Endodermal cell (in vitro differentiated cells): ENCODE measurements around the gene RETSAT. TPM values are rescaled to one million over a fixed set of nuclear protein-coding genes. Genes with fewer than 3 reads are reported as not detected.
"Not testable (repeated sequence)": the region's sequence is repeated elsewhere in the genome, so short reads cannot be mapped to it uniquely, and the experiment has no call there.

Experiments used
- DNase-seq: peaks from one replicate; pipeline ENCODE4 v3.0.0-alpha.2; 2017
- H3K27ac ChIP-seq: 2 replicates; pipeline ENCODE4 v1.5.1; 2013; ENCODE audit warnings: mild to moderate bottlenecking, low read depth, low read length, moderate library complexity
- H3K27me3 ChIP-seq: 2 replicates; pipeline ENCODE4 v1.6.1; 2013; ENCODE audit warnings: mild to moderate bottlenecking, low read length, moderate library complexity; ENCODE audit not compliant: insufficient read depth, control insufficient read depth, poor library complexity, severe bottlenecking
- H3K36me3 ChIP-seq: 2 replicates; pipeline ENCODE4 v1.7.0; 2013; ENCODE audit warnings: mild to moderate bottlenecking, low read length, moderate library complexity; ENCODE audit not compliant: control insufficient read depth, insufficient read depth
- H3K4me1 ChIP-seq: one replicate; pipeline ENCODE4 v1.7.0; 2013; ENCODE audit warnings: low read length; ENCODE audit not compliant: control insufficient read depth, insufficient read depth
- H3K4me3 ChIP-seq: 2 replicates; pipeline ENCODE4 v1.5.1; 2013; ENCODE audit warnings: mild to moderate bottlenecking, low read length, moderate library complexity
- H3K9ac ChIP-seq: 2 replicates; pipeline ENCODE4 v1.6.1; 2013; ENCODE audit warnings: mild to moderate bottlenecking, low read length, moderate library complexity; ENCODE audit not compliant: poor library complexity, severe bottlenecking; ENCODE audit errors: extremely low read depth
- H3K9me3 ChIP-seq: 2 replicates; pipeline ENCODE4 v1.6.1; 2013; ENCODE audit warnings: mild to moderate bottlenecking, low read length, moderate library complexity; ENCODE audit not compliant: control insufficient read depth
- H3K27ac Mint-ChIP-seq: 2 replicates; pipeline ENCODE4 v1.8.0; 2020; ENCODE audit warnings: mixed read lengths
- H3K27me3 Mint-ChIP-seq: 2 replicates; pipeline ENCODE4 v1.8.0; 2021; ENCODE audit warnings: mild to moderate bottlenecking, mixed read lengths; ENCODE audit not compliant: insufficient read depth
- H3K36me3 Mint-ChIP-seq: 2 replicates; pipeline ENCODE4 v1.8.0; 2020; ENCODE audit warnings: low read depth, mixed read lengths
- H3K4me1 Mint-ChIP-seq: 2 replicates; pipeline ENCODE4 v1.8.0; 2020; ENCODE audit warnings: mixed read lengths
- H3K4me3 Mint-ChIP-seq: 2 replicates; pipeline ENCODE4 v1.8.0; 2020; ENCODE audit warnings: mild to moderate bottlenecking, moderate library complexity, mixed read lengths
- H3K9me3 Mint-ChIP-seq: 2 replicates; pipeline ENCODE4 v1.8.0; 2020; ENCODE audit warnings: mild to moderate bottlenecking, mixed read lengths
- CTCF ChIP-seq: fragments of 200-600 bp; sonication (generic); conservative IDR thresholded peaks from 2 replicates; pipeline ENCODE4 v1.5.0; 2021; ENCODE audit warnings: antibody characterized with exemption, mild to moderate bottlenecking
- WGBS, 2 experiments: methylation state at CpG; one replicate each; pipeline versions ENCODE4 v1.1.5 to v1.1.7; 2013; ENCODE audit warnings: missing lambda C conversion rate in 2 of 2, mixed read lengths in 1 of 2; ENCODE audit not compliant: insufficient coverage in 1 of 2, insufficient read length in 1 of 2; 5-methylcytosine and 5-hydroxymethylcytosine counted together
- total RNA-seq, 2 donors: library from RNA; stranded (reverse); fragmentation: NEBNext Ultra II Directional in 1 of 2; extraction: Animal tissue kit (Norgen Biotek cat#: 25700) in 1 of 2; gene quantifications; 2 replicates in 1 of 2; 3 replicates in 1 of 2; pipeline ENCODE4 v1.2.1, GENCODE V29; 2021

RETSAT gene
- total RNA-seq, 2 donors from 2014 or later = 12.7 to 19.7 TPM

DNA sequence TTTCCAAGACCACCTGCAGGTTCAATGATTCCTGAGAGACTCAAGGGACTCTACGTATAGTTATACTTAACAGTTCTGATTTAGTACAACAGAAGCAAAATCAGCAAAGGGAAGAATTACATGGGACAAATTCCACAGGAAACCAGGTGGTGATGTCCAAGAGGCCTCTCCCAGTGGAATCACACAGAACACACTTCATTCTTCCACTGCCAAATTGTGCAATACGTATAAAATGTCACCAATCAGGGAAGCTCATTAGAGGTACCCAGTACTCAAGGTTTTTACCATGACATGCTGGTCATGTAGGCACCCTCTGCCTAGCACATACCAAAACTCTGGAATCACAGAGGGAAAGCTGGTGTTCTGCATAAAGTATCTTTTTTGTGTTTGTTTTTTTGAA is 33.4 kb upstream of the RETSAT start:
- H3K27ac Mint-ChIP-seq = no peak overlapping the region
- H3K4me1 ChIP-seq = peaks cover 3% of the 10 kb centered on the region
- peaks cover 11% of the 10 kb centered on the region for H3K36me3 Mint-ChIP-seq
- peaks cover 19% of the 10 kb centered on the region for H3K36me3 ChIP-seq
- no peak for TF ChIP-seq CTCF
- no peak overlapping the region for H3K4me3 Mint-ChIP-seq
- peaks cover 28% of the 10 kb centered on the region for H3K4me1 Mint-ChIP-seq
- H3K9ac ChIP-seq = no peak overlapping the region
- 75 to 94% methylated on average over 1 to 2 of the region's 2 CpGs for WGBS, 2 experiments
- no peaks in the 10 kb centered on the region for H3K9me3 Mint-ChIP-seq
- H3K27me3 ChIP-seq = no peaks in the 10 kb centered on the region
- no peaks in the 10 kb centered on the region for H3K27me3 Mint-ChIP-seq
- DNase-seq = no peak
- H3K4me3 ChIP-seq = no peak overlapping the region
- peaks cover 1% of the 10 kb centered on the region for H3K9me3 ChIP-seq
- H3K27ac ChIP-seq = no peak overlapping the region

DNA sequence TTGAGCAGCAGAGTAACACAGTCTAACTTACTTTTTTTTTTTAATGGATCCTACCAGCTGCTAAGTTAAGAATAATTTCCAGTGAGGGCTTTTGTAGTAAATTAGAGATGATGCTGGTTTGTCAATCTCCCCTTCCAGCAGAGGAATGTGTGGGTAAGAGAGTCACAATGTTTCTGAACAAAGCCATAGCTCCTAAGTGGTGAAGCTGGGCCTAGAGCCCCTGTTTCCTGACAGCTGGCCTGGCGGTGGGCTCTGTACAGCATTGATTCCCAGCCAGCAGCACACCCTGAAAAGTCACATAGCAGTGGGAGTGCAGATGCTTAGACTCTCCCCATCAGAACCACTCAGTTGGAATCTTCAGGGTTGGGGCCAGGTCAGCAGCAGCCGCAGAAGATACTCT is 31.4 kb upstream of the RETSAT start:
- Histone ChIP-seq H3K9me3 (peaks cover 16% of the 10 kb centered on the region), H3K4me1 (peaks cover 3% of the 10 kb centered on the region), H3K9ac (no peak overlapping the region), H3K4me3 (no peak overlapping the region), H3K27ac (no peak overlapping the region), H3K27me3 (no peaks in the 10 kb centered on the region), H3K36me3 (peaks cover 24% of the 10 kb centered on the region)
- WGBS, 2 experiments = 94 to 100% methylated on average over 1 to 2 of the region's 2 CpGs
- Mint-ChIP-seq H3K9me3 (peaks cover 15% of the 10 kb centered on the region), H3K27me3 (no peaks in the 10 kb centered on the region), H3K36me3 (peaks cover 24% of the 10 kb centered on the region), H3K4me3 (no peak overlapping the region), H3K27ac (peak overlapping the region; percentile 74), H3K4me1 (peaks cover 28% of the 10 kb centered on the region)
- no peak for TF ChIP-seq CTCF
- DNase-seq = no peak

- peaks cover 35% of the 10 kb centered on the region for H3K9me3 ChIP-seq
- H3K4me3 Mint-ChIP-seq = no peak overlapping the region
- H3K4me3 ChIP-seq = no peak overlapping the region
- H3K27ac ChIP-seq = no peak overlapping the region
- peaks cover 34% of the 10 kb centered on the region for H3K9me3 Mint-ChIP-seq
- no peak for TF ChIP-seq CTCF
- H3K36me3 ChIP-seq = peaks cover 29% of the 10 kb centered on the region
- H3K27me3 ChIP-seq = no peaks in the 10 kb centered on the region
- no peak for DNase-seq
- H3K36me3 Mint-ChIP-seq = peaks cover 40% of the 10 kb centered on the region
- peaks cover 28% of the 10 kb centered on the region for H3K4me1 Mint-ChIP-seq
- no peak overlapping the region for H3K9ac ChIP-seq
- peak overlapping the region; percentile 4 for H3K27ac Mint-ChIP-seq
- H3K4me1 ChIP-seq = peaks cover 3% of the 10 kb centered on the region
- H3K27me3 Mint-ChIP-seq = no peaks in the 10 kb centered on the region
- 73 to 97% methylated on average over 4 of the region's 4 CpGs for WGBS, 2 experiments
Observed at GRCh38 chr2:85383850-85384249, 29.5 kb upstream of the RETSAT start.

DNA sequence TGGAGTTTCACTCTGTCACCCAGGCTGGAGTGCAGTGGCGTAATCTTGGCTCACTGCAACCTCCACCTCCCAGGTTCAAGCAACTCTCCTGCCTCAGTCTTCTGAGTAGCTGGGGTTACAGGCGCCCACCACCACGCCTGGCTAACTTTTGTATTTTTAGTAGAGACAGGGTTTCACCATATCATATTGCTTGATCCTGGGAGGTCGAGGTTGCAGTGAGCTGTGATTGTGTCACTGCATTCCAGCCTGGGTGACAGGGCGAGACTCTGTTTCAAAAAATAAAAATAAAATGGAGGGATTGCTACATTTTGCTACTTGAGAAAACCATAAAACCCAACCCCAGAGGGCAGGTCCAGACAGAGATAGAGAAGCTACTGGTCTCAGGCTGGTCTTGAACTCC is 28.8 kb upstream of the RETSAT start:
- H3K27ac Mint-ChIP-seq, H3K27ac ChIP-seq, DNase-seq, H3K4me3 ChIP-seq, H3K9ac ChIP-seq, H3K27me3 Mint-ChIP-seq, H3K27me3 ChIP-seq, H3K4me3 Mint-ChIP-seq, H3K4me1 ChIP-seq: not testable (repeated sequence)
- H3K9me3 ChIP-seq = peaks cover 37% of the 10 kb centered on the region
- 92 to 95% methylated on average over 4 to 5 of the region's 5 CpGs for WGBS, 2 experiments
- H3K4me1 Mint-ChIP-seq = peaks cover 35% of the 10 kb centered on the region
- peaks cover 35% of the 10 kb centered on the region for H3K9me3 Mint-ChIP-seq
- peaks cover 40% of the 10 kb centered on the region for H3K36me3 Mint-ChIP-seq
- peaks cover 29% of the 10 kb centered on the region for H3K36me3 ChIP-seq
